ENCODE data around the gene BEST2.

Gene BEST2

GRCh38 chr19:12731337-12731736 is 20.3 kb upstream of the BEST2 start:
- no peak for DNase-seq

GRCh38 chr19:12733369-12734214 is 18.0 kb upstream of the BEST2 start:
- DNase-seq: peak; percentile 77

DNA sequence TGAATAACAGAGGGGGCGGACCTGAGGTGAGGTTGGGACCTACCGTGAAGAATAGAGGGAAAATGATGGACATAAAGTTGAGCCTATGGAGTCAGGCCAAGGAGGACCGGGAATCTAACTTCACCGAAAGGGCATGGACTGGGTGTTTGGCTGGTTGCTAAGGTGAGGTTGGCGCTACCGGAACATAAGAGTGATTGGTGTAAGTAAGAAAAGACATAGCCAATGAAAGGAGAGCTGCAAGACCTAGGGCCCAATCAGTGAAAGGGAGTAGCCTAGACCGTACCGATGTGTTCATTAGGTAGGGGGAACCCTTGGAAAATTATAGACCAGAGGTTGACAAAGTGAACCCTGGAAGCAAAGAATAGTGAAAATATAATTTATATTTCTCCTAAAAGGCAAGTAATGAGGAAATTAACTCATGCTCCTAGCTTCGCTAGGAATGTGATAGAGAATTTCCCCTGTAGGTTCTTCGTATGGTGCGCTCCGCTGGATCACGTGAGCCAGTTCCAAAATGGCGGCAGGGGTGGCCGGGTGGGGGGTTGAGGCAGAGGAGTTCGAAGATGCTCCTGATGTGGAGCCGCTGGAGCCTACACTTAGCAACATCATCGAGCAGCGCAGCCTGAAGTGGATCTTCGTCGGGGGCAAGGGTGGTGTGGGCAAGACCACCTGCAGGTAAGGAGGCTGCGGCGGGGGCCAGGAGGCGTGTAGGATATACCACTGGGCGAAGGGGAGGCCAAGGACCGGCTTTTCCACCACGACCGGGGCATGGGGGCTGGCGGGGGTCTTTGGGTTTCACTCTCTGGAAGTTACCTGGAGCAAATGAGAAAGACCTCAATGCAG is 14.4 kb upstream of the BEST2 start, which contains the start of gene GET3:
TSS of gene GET3 (plus strand) at position 503 of the 840 bp plus-strand sequence. CDS start at position 512, 9 bp downstream.
- DNase-seq: peak; percentile 87

GRCh38 chr19:12737835-12738351 is 13.7 kb upstream of the BEST2 start:
- no peak for DNase-seq

DNA sequence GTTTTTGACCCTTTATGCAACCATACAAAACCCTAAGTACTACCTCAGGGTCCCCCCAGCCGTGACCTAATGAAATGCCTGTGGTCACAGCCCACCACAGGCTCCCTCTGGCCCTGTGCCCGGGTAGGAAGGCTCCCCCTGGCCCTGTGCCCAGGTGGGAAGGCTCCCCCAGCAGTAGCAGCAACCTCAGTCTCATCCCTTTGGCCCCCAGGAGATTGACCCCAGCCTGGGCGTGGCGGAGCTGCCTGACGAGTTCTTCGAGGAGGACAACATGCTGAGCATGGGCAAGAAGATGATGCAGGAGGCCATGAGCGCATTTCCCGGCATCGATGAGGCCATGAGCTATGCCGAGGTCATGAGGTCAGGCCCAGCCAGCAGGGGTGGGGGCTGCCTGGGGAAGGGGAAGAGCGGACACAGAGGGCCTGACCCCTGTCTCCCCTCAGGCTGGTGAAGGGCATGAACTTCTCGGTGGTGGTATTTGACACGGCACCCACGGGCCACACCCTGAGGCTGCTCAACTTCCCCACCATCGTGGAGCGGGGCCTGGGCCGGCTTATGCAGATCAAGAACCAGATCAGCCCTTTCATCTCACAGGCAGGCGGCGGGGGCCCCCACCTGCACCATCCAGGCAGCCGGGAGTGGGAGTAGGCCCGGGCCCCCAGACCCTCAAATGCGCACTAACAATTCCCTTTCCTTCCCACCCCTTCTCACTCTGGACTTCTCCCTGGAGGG is 6.3 kb upstream of the BEST2 start:
- no peak for DNase-seq

DNA sequence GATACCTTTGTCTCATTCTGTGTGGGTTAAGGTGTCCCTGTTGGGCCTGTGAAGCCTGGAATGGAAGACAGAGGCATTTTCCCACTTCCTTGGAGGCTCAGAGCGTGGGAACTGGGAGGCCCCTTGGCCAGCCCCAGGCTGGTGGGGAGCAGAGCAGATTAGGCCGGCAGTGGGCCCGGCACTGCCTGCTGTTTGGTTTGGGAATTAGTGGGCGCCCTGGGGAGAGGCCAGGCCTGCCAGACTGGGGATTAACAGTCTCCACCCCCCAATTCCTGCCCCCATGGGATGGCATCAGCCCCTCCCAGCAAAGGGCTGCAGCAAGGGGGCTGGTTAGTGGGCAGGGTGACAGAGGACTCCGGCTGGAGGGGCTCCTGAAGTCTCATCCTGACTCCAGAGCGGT is 3.1 kb upstream of the BEST2 start:
- DNase-seq: no peak

DNA sequence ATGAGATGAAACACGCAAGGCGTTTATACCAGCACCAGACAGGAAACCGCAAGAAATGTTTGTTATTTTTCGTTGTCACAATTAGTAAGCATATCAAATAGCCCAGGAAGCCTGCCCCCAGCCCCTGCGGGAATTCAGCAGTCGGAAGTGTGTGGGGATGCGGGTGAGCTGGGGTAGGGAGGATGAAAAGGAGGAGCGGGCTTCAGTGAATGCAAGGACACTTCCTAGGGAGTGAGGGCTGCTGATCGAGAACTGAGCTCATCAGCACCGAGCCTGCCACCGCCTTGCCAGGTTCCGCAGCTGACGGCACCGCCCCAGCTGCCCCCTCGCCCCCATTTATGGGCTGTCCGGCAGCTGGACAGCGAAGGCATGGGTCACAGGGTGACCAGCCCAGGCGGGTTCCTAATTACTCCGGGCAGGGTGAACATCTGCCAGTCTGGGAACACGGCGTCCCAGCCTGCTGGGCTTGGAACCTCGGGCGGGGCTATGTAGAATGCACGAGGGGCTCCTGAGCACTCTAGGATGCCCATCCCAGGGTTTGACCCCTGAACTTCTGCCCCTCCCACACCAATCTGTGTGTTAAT is 1.6 kb upstream of the BEST2 start:
- no peak for DNase-seq

GRCh38 chr19:12750851-12751250 is 740 bp upstream of the BEST2 start:
- no peak for DNase-seq

DNA sequence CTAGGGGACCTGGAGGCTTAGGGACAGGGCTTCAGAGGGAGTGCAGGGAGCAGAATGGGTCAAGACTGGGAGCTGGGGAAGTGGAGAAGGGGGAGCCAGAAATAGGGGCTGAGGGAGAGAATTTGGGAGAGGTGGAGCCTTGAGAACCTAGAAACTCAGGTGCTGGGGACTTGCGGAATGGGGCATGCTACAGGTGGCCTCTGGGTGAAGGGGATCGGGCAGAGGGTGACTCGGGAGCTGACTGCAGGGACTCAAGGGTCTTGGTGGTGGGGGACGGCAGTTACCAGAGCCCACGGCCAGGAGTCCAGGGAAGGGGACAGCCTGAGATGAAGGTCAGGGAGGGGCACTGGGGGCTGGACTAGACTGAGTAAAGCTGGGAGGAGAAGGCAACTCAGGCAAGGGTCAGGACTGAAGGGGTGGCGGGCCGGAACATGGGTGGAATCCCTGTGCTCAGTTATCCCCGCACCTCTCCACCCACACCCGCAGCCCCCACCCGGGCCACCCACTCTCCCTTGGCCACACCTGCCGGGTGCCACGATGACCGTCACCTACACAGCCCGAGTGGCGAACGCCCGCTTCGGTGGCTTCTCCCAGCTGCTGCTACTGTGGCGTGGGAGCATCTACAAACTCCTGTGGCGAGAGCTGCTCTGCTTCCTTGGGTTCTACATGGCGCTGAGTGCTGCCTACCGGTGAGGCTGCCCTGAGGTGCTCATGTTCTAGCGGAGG is 628 bp downstream of the BEST2 start:
- no peak for DNase-seq

- no peak for DNase-seq
Measured at GRCh38 chr19:12754465-12755196, 3.0 kb downstream of the BEST2 start.

DNA sequence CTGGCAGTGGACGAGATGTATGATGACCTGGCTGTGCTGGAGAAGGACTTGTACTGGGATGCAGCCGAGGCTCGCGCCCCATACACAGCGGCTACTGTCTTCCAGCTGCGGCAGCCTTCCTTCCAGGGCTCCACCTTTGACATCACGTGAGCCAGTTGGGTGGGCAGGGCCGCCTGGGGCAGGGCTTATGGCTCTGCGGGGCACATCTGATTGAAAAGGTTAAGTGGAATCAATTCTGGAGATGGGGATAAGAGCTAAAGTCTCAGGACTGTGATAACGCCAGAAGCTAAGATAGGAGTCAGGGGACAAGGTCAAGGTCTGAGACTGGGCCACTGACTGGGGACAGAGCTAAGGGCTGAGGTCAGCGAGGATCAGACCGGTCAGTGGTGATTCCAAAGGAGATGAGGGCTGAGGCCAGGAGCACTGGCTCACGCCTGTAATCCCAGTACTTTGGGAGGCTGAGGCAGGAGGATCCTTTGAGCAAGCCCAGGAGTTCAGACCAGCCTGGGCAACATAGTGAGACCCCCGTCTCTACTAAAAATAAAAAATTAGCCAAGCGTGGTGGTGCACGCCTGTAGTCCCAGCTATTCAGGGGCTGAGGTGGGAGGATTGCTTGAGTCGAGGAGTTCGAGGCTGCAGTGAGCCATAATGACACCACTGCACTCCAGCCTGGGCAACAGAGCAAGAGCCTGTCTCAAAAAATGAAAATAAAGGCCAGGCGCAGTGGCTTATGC is 4.7 kb downstream of the BEST2 start:
- no peak for DNase-seq

- DNase-seq: peak; percentile 80
Measured at GRCh38 chr19:12757544-12758274, 6.1 kb downstream of the BEST2 start.

- no peak for DNase-seq
Measured at GRCh38 chr19:12759686-12760085, 8.1 kb downstream of the BEST2 start.

DNA sequence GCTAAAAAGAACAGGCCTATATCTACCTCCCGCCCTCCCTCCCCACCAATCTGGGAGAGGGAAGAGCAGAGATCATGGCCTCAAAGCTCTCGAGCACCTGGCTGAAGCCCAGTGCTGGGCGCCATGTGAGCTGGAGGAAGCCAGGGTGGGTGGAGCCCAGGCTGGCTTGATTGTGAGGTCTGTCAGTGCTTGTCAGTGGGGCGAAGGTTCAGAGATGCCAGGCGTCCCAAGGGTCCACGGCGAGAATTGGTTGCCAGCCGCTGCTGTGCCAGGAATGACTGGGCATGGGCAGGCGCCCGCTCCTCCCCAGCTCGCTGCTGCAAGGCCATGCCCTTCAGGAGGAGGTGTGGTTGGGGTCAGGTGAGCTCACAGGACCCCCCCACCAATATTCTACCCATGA is 11.5 kb downstream of the BEST2 start:
- DNase-seq: no peak

DNA sequence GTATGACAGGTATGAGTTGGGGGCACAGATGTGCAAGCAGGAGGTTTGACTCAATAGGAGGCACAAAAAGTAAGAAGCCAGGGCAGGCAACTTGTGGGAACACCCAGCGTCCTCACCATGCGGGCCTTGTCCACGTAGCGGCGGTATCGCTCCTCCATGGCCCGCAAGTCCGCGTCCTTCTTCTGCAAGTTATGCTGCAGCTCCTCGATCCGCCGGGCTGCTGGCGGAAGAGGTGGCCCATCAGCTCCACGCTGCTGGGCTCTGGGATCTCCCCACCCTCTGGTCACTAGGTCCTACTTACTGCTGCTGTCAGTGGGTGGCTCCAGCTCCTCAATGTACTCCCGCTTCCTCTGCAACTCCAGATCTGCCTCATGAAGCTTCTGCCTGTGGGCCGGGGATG is 13.1 kb downstream of the BEST2 start:
- DNase-seq: no peak

GRCh38 chr19:12766051-12766521 is 14.5 kb downstream of the BEST2 start:
- DNase-seq: peak; percentile 84

DNA sequence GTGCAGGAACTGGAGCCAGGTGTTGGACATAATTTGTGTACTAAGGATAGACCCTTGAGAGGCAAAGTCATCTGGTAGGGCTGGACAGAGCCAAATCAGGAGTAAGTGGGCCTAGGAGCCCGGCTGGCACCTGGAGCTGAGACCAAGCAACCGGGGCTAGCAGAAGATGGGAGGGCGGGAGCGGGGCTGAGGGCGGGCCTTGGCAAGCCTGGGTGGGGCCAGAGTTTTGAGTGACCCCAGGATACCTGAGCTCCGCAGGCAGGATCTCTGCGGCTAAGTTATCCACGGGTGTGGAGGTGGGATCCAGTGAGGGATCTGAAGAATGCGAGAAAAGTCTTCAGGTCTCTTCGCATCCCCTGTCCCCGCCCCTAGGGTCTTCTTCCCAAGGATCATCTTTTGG is 15.6 kb downstream of the BEST2 start:
- no peak for DNase-seq

DNA sequence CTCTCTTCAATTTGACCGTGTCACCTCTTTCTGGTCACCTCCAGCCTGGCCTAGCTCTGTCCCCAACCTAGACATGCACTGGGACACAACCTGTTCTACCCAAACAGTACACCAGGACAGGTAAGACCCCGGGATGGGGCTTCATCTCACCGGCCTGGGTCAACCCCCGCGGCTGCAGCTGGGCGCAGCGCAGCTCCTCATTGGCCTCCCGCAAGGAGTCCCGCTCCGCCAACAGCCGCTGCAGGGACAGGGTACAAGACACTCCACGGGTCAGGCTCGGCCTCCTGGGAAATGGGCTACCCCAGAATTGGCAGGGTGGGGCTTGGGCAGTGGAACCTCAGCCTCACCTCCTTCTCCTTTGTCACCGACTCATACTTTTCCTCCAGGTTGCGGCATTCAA is 16.1 kb downstream of the BEST2 start:
- no peak for DNase-seq

DNA sequence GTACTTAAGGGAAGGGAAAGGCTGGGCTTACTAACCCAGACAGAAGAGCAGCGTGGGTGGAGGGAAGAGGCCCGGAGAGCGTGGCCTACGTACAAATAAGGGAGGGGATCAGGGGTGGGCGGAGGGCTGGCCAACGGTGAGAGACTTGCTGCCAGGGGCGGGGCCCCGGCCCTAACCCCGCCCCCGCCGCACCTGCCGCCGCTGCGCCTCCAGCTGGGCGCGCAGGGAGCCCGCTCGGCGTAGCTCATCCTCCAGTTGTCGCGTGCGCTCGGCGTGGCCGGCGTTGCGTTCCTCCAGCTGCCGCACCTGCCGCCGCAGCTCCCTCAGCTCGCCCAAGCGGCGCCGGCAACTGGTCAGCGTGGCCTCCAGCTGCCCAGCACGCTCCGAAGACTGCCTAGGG is 18.1 kb downstream of the BEST2 start:
- DNase-seq: peak; percentile 70

DNA sequence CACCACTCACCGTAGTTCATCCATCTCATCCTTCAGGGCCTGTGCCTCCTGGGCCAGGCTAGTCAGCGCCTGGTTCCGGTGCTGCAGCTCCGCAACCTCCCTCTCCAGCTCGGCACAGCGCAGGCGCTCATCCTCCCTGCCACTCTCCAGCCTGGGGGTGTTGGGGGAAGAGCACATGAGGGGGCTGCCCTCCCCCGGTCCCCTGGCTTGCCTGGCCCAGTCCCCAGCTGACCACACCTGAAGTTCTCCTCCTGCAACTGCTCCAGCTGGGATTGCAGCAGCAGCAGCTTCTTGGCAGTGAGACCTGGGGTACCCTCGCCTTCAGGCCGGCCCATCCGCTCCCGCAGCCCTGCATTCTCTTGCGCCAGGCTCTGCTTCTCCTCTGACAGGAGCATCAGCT is 19.3 kb downstream of the BEST2 start:
- no peak for DNase-seq
